B cell (primary cell): ENCODE measurements around the gene MSGN1. TPM values are rescaled to one million over a fixed set of nuclear protein-coding genes. Genes with fewer than 3 reads are reported as not detected.

Experiments used
- ATAC-seq: fragments of 200-7000 bp; cut with Tn5 transposase; one replicate; pipeline ENCODE4 v1.10.0; 2021; ENCODE audit warnings: low read depth, mild to moderate bottlenecking, moderate number of reproducible peaks, moderate library complexity
- CTCF ChIA-PET: fragments of 350-600 bp; sonication (Branson Sonifier 250); formaldehyde crosslinking; loops from one replicate; lab custom pipeline; 2021; ENCODE audit warnings: antibody characterized with exemption, inconsistent platforms; lab: Charles Lee
- POLR2A ChIA-PET: fragments of 350-600 bp; sonication (Branson Sonifier 250); formaldehyde crosslinking; loops from one replicate; lab custom pipeline; 2021; ENCODE audit warnings: antibody characterized with exemption; lab: Charles Lee
- DNase-seq: peaks from one replicate; pipeline ENCODE4 v3.0.0; 2013
- H2AFZ ChIP-seq: 2 replicates; pipeline ENCODE4 v1.6.1; 2012; ENCODE audit warnings: mild to moderate bottlenecking, low read depth, low read length; ENCODE audit not compliant: insufficient read depth, poor library complexity, severe bottlenecking
- H3K27ac ChIP-seq, 2 donors: 1 replicate in 1 of 2; 2 replicates in 1 of 2; pipeline ENCODE4 v1.5.1; 2012 to 2013; ENCODE audit warnings: low read length in 2 of 2, mild to moderate bottlenecking in 2 of 2, moderate library complexity in 1 of 2
- H3K27me3 ChIP-seq, 4 experiments: fragments of 200-600 bp in 1 of 4; sonication (generic) in 1 of 4; replicated peaks in 1 of 4; 1 replicate in 2 of 4; 2 replicates in 2 of 4; pipeline versions ENCODE4 v1.6.1 to v1.7.0; 2013 to 2016; ENCODE audit warnings: low read length in 3 of 4, mild to moderate bottlenecking in 2 of 4, mixed read lengths in 1 of 4, moderate library complexity in 1 of 4; ENCODE audit not compliant: insufficient read depth in 4 of 4, control insufficient read depth in 3 of 4; ENCODE audit errors: control extremely low read depth in 1 of 4
- H3K36me3 ChIP-seq, 2 experiments: replicated peaks in 1 of 2; 1 replicate in 1 of 2; 2 replicates in 1 of 2; pipeline versions ENCODE4 v1.6.1 to v1.7.1; 2013; ENCODE audit warnings: low read length in 1 of 2; ENCODE audit not compliant: insufficient read depth in 2 of 2, control insufficient read depth in 1 of 2; ENCODE audit errors: control extremely low read depth in 1 of 2, extremely low read depth in 1 of 2
- H3K4me1 ChIP-seq, 2 donors: fragments of 200-600 bp in 1 of 2; sonication (generic) in 1 of 2; 1 replicate in 1 of 2; 2 replicates in 1 of 2; pipeline versions ENCODE4 v1.5.1 to v1.6.1; 2013 to 2017; ENCODE audit warnings: low read length in 2 of 2; ENCODE audit not compliant: control insufficient read depth in 2 of 2, insufficient read depth in 2 of 2
- H3K4me2 ChIP-seq: replicated peaks from 2 replicates; pipeline ENCODE3; 2012; ENCODE audit warnings: mild to moderate bottlenecking, low read depth, low read length; ENCODE audit not compliant: poor library complexity, severe bottlenecking
- H3K4me3 ChIP-seq, 5 experiments: fragments of 200-600 bp in 1 of 5; sonication (generic) in 1 of 5; 1 replicate in 3 of 5; 2 replicates in 2 of 5; pipeline versions ENCODE4 v1.5.1 to v1.7.0; 2011 to 2016; ENCODE audit warnings: low read length in 4 of 5, mild to moderate bottlenecking in 4 of 5, low read depth in 2 of 5, control low read depth in 1 of 5, moderate library complexity in 1 of 5; ENCODE audit not compliant: insufficient read depth in 1 of 5; ENCODE audit errors: control extremely low read depth in 1 of 5, extremely low read depth in 1 of 5
- H3K79me2 ChIP-seq: fragments of 200-600 bp; sonication (generic); one replicate; pipeline ENCODE4 v1.6.0; 2016; ENCODE audit warnings: low read length; ENCODE audit not compliant: control insufficient read depth, insufficient read depth
- H3K9ac ChIP-seq: fragments of 200-600 bp; sonication (generic); 2 replicates; pipeline ENCODE4 v1.6.1; 2017; ENCODE audit warnings: mild to moderate bottlenecking, low read length, moderate library complexity
- H3K9me3 ChIP-seq, 3 donors: one replicate each; pipeline versions ENCODE4 v1.6.1 to v1.7.1; 2013; ENCODE audit warnings: low read length in 2 of 3; ENCODE audit not compliant: control insufficient read depth in 2 of 3, insufficient read depth in 1 of 3; ENCODE audit errors: control extremely low read depth in 1 of 3
- H4K20me1 ChIP-seq: 2 replicates; pipeline ENCODE4 v1.6.0; 2012; ENCODE audit warnings: mild to moderate bottlenecking, low read length; ENCODE audit not compliant: insufficient read depth, control insufficient read depth, poor library complexity, severe bottlenecking
- H3K27ac Mint-ChIP-seq: one replicate; pipeline ENCODE4 v1.8.0; 2021; ENCODE audit warnings: mixed read lengths
- H3K27me3 Mint-ChIP-seq: one replicate; pipeline ENCODE4 v1.8.0; 2021; ENCODE audit warnings: mixed read lengths
- H3K4me1 Mint-ChIP-seq: one replicate; pipeline ENCODE4 v1.8.0; 2021; ENCODE audit warnings: mixed read lengths
- H3K4me3 Mint-ChIP-seq: one replicate; pipeline ENCODE4 v1.8.0; 2021; ENCODE audit warnings: mixed read lengths
- H3K9me3 Mint-ChIP-seq: one replicate; pipeline ENCODE4 v1.8.0; 2022; ENCODE audit warnings: mixed read lengths; ENCODE audit not compliant: insufficient read depth
- CTCF ChIP-seq: fragments of 200-600 bp; IDR thresholded peaks from one replicate; pipeline ENCODE4 v1.8.0; 2022; ENCODE audit warnings: antibody characterized with exemption, mild to moderate bottlenecking
- EZH2 ChIP-seq: IDR thresholded peaks from 2 replicates; pipeline ENCODE4 v1.6.1; 2012; ENCODE audit warnings: borderline replicate concordance, low read depth, mild to moderate bottlenecking, moderate library complexity, low read length; ENCODE audit not compliant: insufficient read depth, poor library complexity, severe bottlenecking
- WGBS: methylation state at CpG from one replicate; pipeline ENCODE4 v1.1.5; 2013; ENCODE audit warnings: missing lambda C conversion rate; ENCODE audit not compliant: insufficient coverage; 5-methylcytosine and 5-hydroxymethylcytosine counted together
- intact Hi-C: fragments of 100-400 bp; cut with micrococcal nuclease; formaldehyde crosslinking; loops from one replicate; pipeline ENCODE4 v1.10.0; 2022
- polyA plus RNA-seq: library from polyadenylated mRNA; depleted of rRNA; stranded (reverse); fragments of >200 nt; gene quantifications from 2 replicates; pipeline ENCODE4 v1.2.3, GENCODE V29; 2012
- total RNA-seq, 2 donors: library from RNA; stranded (reverse); fragments of 120-200 nt in 1 of 2; gene quantifications; 1 replicate in 1 of 2; 2 replicates in 1 of 2; pipeline versions ENCODE4 v1.2.3 to v1.2.4, GENCODE V29; 2013 to 2022

The MSGN1 gene
- total and polyA plus RNA-seq, 2 donors (not counting 1 experiment from before 2014, with no cell fraction given): not detected

- Histone ChIP-seq H3K4me3 (no peak overlapping the region), H3K9ac (no peak overlapping the region), H3K4me2 (no peak overlapping the region), H3K36me3 (peaks cover 5 to 37% of the 10 kb centered on the region in 2 experiments), H3K27ac (no peak overlapping the region), H3K79me2 (no peaks in the 10 kb centered on the region), H2AFZ (no peak overlapping the region), H4K20me1 (no peaks in the 10 kb centered on the region), H3K9me3 (peaks cover 0 to 5% (median 0%) of the 10 kb centered on the region in 3 donors), H3K4me1 (no peaks in the 10 kb centered on the region), H3K27me3 (no peaks in the 10 kb centered on the region)
- TF ChIP-seq EZH2 (no peak), CTCF (no peak)
- Mint-ChIP-seq H3K27me3 (no peaks in the 10 kb centered on the region), H3K4me3 (no peak overlapping the region), H3K4me1 (no peaks in the 10 kb centered on the region), H3K9me3 (no peaks in the 10 kb centered on the region), H3K27ac (no peak overlapping the region)
- DNase-seq (no peak), ATAC-seq (no peak)
- intact Hi-C loops: no loop called here
- CTCF ChIA-PET: interaction anchor here (0.8 to 2.5 kb wide), 3 partner anchors 33 to 61 kb away, joined by 5 to 15 read pairs (median 7); no protein-coding TSS in a partner anchor
- no CpG with 5 or more reads among the region's 1 CpG for WGBS
- POLR2A ChIA-PET: interaction anchor here (0.6 kb wide), 1 partner anchor 39 kb away, joined by 7 read pairs; no protein-coding TSS in a partner anchor
These were observed 35.7 kb upstream of the MSGN1 start for GRCh38 chr2:17780546-17780945.

- POLR2A ChIA-PET: no interaction called here
- H3K4me1 Mint-ChIP-seq: no peaks in the 10 kb centered on the region
- no peak overlapping the region for H2AFZ ChIP-seq
- no CpG with 5 or more reads among the region's 1 CpG for WGBS
- H4K20me1 ChIP-seq: no peaks in the 10 kb centered on the region
- TF ChIP-seq EZH2: no peak
- no peak for TF ChIP-seq CTCF
- H3K4me2 ChIP-seq: no peak overlapping the region
- H3K9me3 ChIP-seq: peaks cover 0 to 5% (median 0%) of the 10 kb centered on the region in 3 donors
- H3K27me3 ChIP-seq: no peaks in the 10 kb centered on the region
- H3K4me1 ChIP-seq: no peaks in the 10 kb centered on the region
- CTCF ChIA-PET: interaction anchor here (2.0 to 2.5 kb wide), 2 partner anchors 50 to 61 kb away, joined by 7 to 15 read pairs; no protein-coding TSS in a partner anchor
- intact Hi-C loops: no loop called here
- DNase-seq (no peak), ATAC-seq (no peak)
- H3K79me2 ChIP-seq: no peaks in the 10 kb centered on the region
- peaks cover 5 to 36% of the 10 kb centered on the region in 2 experiments for H3K36me3 ChIP-seq
- no peak overlapping the region for H3K9ac ChIP-seq
- H3K27ac Mint-ChIP-seq: no peak overlapping the region
- H3K9me3 Mint-ChIP-seq: no peaks in the 10 kb centered on the region
- H3K4me3 Mint-ChIP-seq: no peak overlapping the region
- no peaks in the 10 kb centered on the region for H3K27me3 Mint-ChIP-seq
- no peak overlapping the region for H3K27ac ChIP-seq
- no peak overlapping the region for H3K4me3 ChIP-seq
These were observed 34.8 kb upstream of the MSGN1 start for GRCh38 chr2:17781482-17781881.
